K562 (cell line): ENCODE data around the gene ARL2. TPM values are rescaled to one million over a fixed set of nuclear protein-coding genes. Genes with fewer than 3 reads are reported as not detected.
A peak's percentile ranks its signal among the peaks of the same experiment; 100 is the strongest.

Experiments
- ATAC-seq: fragments of 200-7000 bp; cut with Tn5 transposase; 3 replicates; pipeline ENCODE4 v1.9.1; 2020; ENCODE audit warnings: moderate library complexity
- BruUV-seq: library from RNA; stranded (reverse); fragments of 400-500 nt; replicated peaks from 2 replicates; lab custom pipeline; 2021; lab: Mats Ljungman, UMichigan
- CTCF ChIA-PET: fragments of 300-600 bp; formaldehyde crosslinking; extraction: SDS; loops from one replicate; lab custom pipeline; 2021; ENCODE audit warnings: low intra/inter-chr PET ratio; lab: Yijun Ruan, JAX
- POLR2A ChIA-PET: fragments of 300-600, 350-650 bp; sonication (Branson Sonifier 250); formaldehyde crosslinking; extraction: SDS; loops from one replicate; lab custom pipeline; 2021; ENCODE audit warnings: antibody characterized with exemption, inconsistent platforms; lab: Yijun Ruan, JAX
- DNase-seq, 4 experiments: peaks; one replicate each; pipeline versions ENCODE4 v3.0.0 to v3.0.0-alpha.2; 2011 to 2018; ENCODE audit warnings: low spot score in 3 of 4, mixed read lengths in 3 of 4; ENCODE audit errors: extremely low read depth in 1 of 4
- FAIRE-seq: peaks from 2 replicates; lab custom pipeline; 2011; peaks lifted over from hg19 to GRCh38; lab: Jason Lieb, UNC
- H2AFZ ChIP-seq: 2 replicates; pipeline ENCODE4 v1.6.0; 2011; ENCODE audit warnings: low read depth, low read length, control low read depth, inconsistent platforms
- H3K27ac ChIP-seq: fragments of 200-600 bp; 3 replicates; pipeline ENCODE4 v1.8.0; 2011; ENCODE audit warnings: low read depth, mild to moderate bottlenecking, control low read depth, inconsistent platforms, low read length, moderate library complexity, mixed read lengths; ENCODE audit errors: extremely low read depth
- H3K27me3 ChIP-seq, 2 experiments: fragments of 300-600 bp in 1 of 2; 2 replicates in 1 of 2; 3 replicates in 1 of 2; pipeline versions ENCODE4 v1.6.0 to v1.8.0; 2011; ENCODE audit warnings: inconsistent platforms in 2 of 2, low read length in 2 of 2, mild to moderate bottlenecking in 1 of 2, mixed read lengths in 1 of 2, moderate library complexity in 1 of 2; ENCODE audit not compliant: control insufficient read depth in 2 of 2, insufficient read depth in 2 of 2
- H3K36me3 ChIP-seq: fragments of 300-600 bp; 3 replicates; pipeline ENCODE4 v1.8.0; 2011; ENCODE audit warnings: mild to moderate bottlenecking, low read length, inconsistent platforms; ENCODE audit not compliant: control insufficient read depth, insufficient read depth
- H3K4me1 ChIP-seq, 2 experiments: fragments of 200-600 bp in 1 of 2; replicated peaks in 1 of 2; 2 replicates in 1 of 2; 3 replicates in 1 of 2; pipeline versions ENCODE4 v1.5.1 to v1.8.0; 2011; ENCODE audit warnings: inconsistent platforms in 2 of 2, low read length in 2 of 2, mild to moderate bottlenecking in 1 of 2, mixed read lengths in 1 of 2, moderate library complexity in 1 of 2; ENCODE audit not compliant: control insufficient read depth in 2 of 2, insufficient read depth in 2 of 2
- H3K4me2 ChIP-seq: 2 replicates; pipeline ENCODE4 v1.6.1; 2011; ENCODE audit warnings: low read length, control low read depth, inconsistent platforms, mixed read lengths; ENCODE audit not compliant: insufficient read depth
- H3K4me3 ChIP-seq: fragments of 200-600 bp; sonication (generic), shearing (Covaris generic); 2 replicates; pipeline ENCODE4 v1.5.1; 2016; ENCODE audit warnings: control low read depth, inconsistent platforms
- H3K79me2 ChIP-seq: fragments of 200-600 bp; 3 replicates; pipeline ENCODE4 v1.8.0; 2011; ENCODE audit warnings: low read length, inconsistent platforms; ENCODE audit not compliant: control insufficient read depth, insufficient read depth
- H3K9ac ChIP-seq, 2 experiments: 2 replicates each; pipeline versions ENCODE4 v1.6.0 to v1.6.1; 2011; ENCODE audit warnings: low read depth in 2 of 2, low read length in 2 of 2, control low read depth in 1 of 2, inconsistent platforms in 1 of 2, mild to moderate bottlenecking in 1 of 2, mixed read lengths in 1 of 2; ENCODE audit not compliant: insufficient read depth in 1 of 2
- H3K9me1 ChIP-seq: one replicate; pipeline ENCODE4 v1.6.0; 2011; ENCODE audit warnings: inconsistent platforms, mild to moderate bottlenecking, low read length, moderate library complexity; ENCODE audit not compliant: control insufficient read depth, insufficient read depth
- H3K9me3 ChIP-seq: replicated peaks from 2 replicates; pipeline ENCODE4 v1.5.1; 2011; ENCODE audit warnings: low read depth, low read length, inconsistent platforms; ENCODE audit not compliant: control insufficient read depth, insufficient read depth
- H4K20me1 ChIP-seq: replicated peaks from 2 replicates; pipeline ENCODE4 v1.6.1; 2011; ENCODE audit warnings: low read length, inconsistent platforms, mixed read lengths; ENCODE audit not compliant: control insufficient read depth, insufficient read depth
- ELF2 ChIP-seq: fragments of 250-450 bp; sonication (Bioruptor Pico); IDR thresholded peaks from 2 replicates; pipeline ENCODE4 v1.5.0; 2021; ENCODE audit warnings: mild to moderate bottlenecking
- ETV5 ChIP-seq: sonication (generic); formaldehyde crosslinking; IDR thresholded peaks from 2 replicates; pipeline ENCODE4 v1.4.0; 2020; ENCODE audit warnings: low read depth, mild to moderate bottlenecking, missing genetic modification reagents
- LEF1 ChIP-seq: fragments of 450-650 bp; IDR thresholded peaks from 2 replicates; pipeline ENCODE4 v1.6.1; 2016; ENCODE audit warnings: mild to moderate bottlenecking
- MECOM ChIP-seq: fragments of 250-450 bp; sonication (Bioruptor Pico); IDR thresholded peaks from 2 replicates; pipeline ENCODE4 v1.8.0; 2022; ENCODE audit warnings: inconsistent platforms
- NR1H2 ChIP-seq: sonication (generic); formaldehyde crosslinking; IDR thresholded peaks from 2 replicates; pipeline ENCODE4 v1.4.0; 2020; ENCODE audit warnings: mild to moderate bottlenecking, missing genetic modification reagents
- PCBP1 ChIP-seq: fragments of 200-400 bp; formaldehyde crosslinking; IDR thresholded peaks from 2 replicates; pipeline ENCODE4 v1.6.1; 2018; ENCODE audit warnings: mild to moderate bottlenecking, low read depth, low read length; ENCODE audit not compliant: poor library complexity, severe bottlenecking
- RBM14 ChIP-seq: fragments of 200-400 bp; formaldehyde crosslinking; IDR thresholded peaks from 2 replicates; pipeline ENCODE4 v1.6.1; 2018; ENCODE audit warnings: low read depth, mild to moderate bottlenecking, low read length, moderate library complexity, borderline replicate concordance; ENCODE audit not compliant: insufficient read depth
- STAT5B ChIP-seq: fragments of 250-450 bp; sonication (Bioruptor Pico); IDR thresholded peaks from 2 replicates; pipeline ENCODE4 v1.8.0; 2021; ENCODE audit warnings: mild to moderate bottlenecking, inconsistent platforms
- ZFP30 ChIP-seq: fragments of 250-450 bp; sonication (Bioruptor Pico); IDR thresholded peaks from 2 replicates; pipeline ENCODE4 v1.8.0; 2022; ENCODE audit warnings: moderate library complexity, mild to moderate bottlenecking, inconsistent platforms, borderline replicate concordance
- ZNF140 ChIP-seq: fragments of 250-450 bp; sonication (Bioruptor Pico); IDR thresholded peaks from 2 replicates; pipeline ENCODE4 v1.8.0; 2021; ENCODE audit warnings: moderate library complexity, mild to moderate bottlenecking, inconsistent platforms
- ZNF239 ChIP-seq: fragments of 250-450 bp; sonication (Bioruptor Pico); IDR thresholded peaks from 2 replicates; pipeline ENCODE4 v1.4.0; 2020; ENCODE audit warnings: mild to moderate bottlenecking
- ZNF551 ChIP-seq: fragments of 250-450 bp; sonication (Bioruptor Pico); IDR thresholded peaks from 2 replicates; pipeline ENCODE4 v1.5.0; 2021; ENCODE audit warnings: mild to moderate bottlenecking, moderate library complexity
- ZNF583 ChIP-seq: fragments of 250-450 bp; sonication (Bioruptor Pico); IDR thresholded peaks from 2 replicates; pipeline ENCODE4 v1.4.0; 2020
- WGBS: fragments of 100-300 bp; shearing (Covaris generic); methylation state at CpG from one replicate; pipeline ENCODE4 v1.1.6; 2016; ENCODE audit warnings: low coverage, mixed read lengths; ENCODE audit not compliant: insufficient coverage; ENCODE audit errors: missing lambda C conversion rate; 5-methylcytosine and 5-hydroxymethylcytosine counted together
- in situ Hi-C: fragments of 300-500 bp; cut with MboI; formaldehyde crosslinking; loops from 4 replicates; pipeline ENCODE4 v1.15.0; 2018; ENCODE audit warnings: inconsistent platforms, mixed read lengths
- intact Hi-C: fragments of 100-400 bp; cut with micrococcal nuclease; formaldehyde crosslinking; loops from 2 replicates; pipeline ENCODE4 v1.14.2; 2022
- polyA plus RNA-seq, 8 experiments: library from polyadenylated mRNA; depleted of rRNA in 4 of 8; stranded (reverse) in 5 of 8; unstranded in 3 of 8; fragments of >200 nt; fragmentation: Nextera tagmentation in 2 of 8; fragmentation: Illumina TruSeq in 1 of 8; extraction: Ambion mirVana in 2 of 8; extraction: Trizol in 1 of 8; gene quantifications; 2 replicates each; pipeline versions ENCODE4 v1.2.1 to v1.2.3, GENCODE V29; 2011 to 2014; ENCODE audit warnings: inconsistent platforms in 1 of 8, missing spikeins in 1 of 8
- total RNA-seq, 7 experiments: library from RNA; depleted of rRNA in 6 of 7; stranded (reverse); fragments of >200 nt in 6 of 7; fragmentation: Illumina TruSeq in 2 of 7; extraction: Trizol in 2 of 7; gene quantifications; 2 replicates each; pipeline versions ENCODE4 v1.2.1 to v1.2.3, GENCODE V29; 2011 to 2021; ENCODE audit warnings: low replicate concordance in 1 of 7
- TF ChIP-seq, protein P1 (sequence below): fragments of 450-650 bp; IDR thresholded peaks from 2 replicates; pipeline ENCODE4 v1.6.1; 2016; ENCODE audit warnings: antibody characterized with exemption
- TF ChIP-seq, protein P2 (sequence below): sonication (generic); formaldehyde crosslinking; IDR thresholded peaks from 2 replicates; pipeline ENCODE4 v1.8.0; 2023; ENCODE audit warnings: missing genetic modification reagents, mild to moderate bottlenecking, borderline replicate concordance
- TF ChIP-seq, protein P3 (sequence below): fragments of 450-650 bp; formaldehyde crosslinking; conservative IDR thresholded peaks from 2 replicates; pipeline ENCODE4 v1.4.0; 2022; ENCODE audit warnings: mild to moderate bottlenecking, missing genetic modification characterization

The ARL2 gene
- total and polyA plus RNA-seq, 9 of the 15 experiments (the other 6 are each of a cell fraction or from before 2014, with no cell fraction given) = 5.7 to 154 (median 92.2) TPM

DNA sequence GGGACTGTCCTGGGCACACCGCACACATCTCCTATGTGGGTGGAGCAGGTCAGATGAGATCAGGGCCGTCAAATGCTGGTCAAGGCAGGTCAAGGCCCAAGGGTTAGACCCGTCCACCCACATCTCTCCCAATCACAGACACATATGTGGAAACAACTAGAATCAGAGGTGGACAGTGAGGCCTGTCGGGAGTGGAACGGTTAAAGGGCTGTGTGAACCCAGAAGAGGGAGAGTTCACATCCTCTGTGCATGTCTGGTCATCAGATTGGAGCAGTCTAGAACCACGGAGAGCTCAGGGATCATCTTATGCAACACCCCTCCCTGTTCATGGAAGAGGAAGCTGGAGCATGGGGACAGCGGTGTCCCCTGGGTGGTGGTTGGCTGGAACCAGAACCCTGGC lies 5.9 kb downstream of the ARL2 start:
- ChIA-PET CTCF (no interaction called here), POLR2A (no interaction called here)
- H3K27ac ChIP-seq = no peak overlapping the region
- ATAC-seq (no peak), FAIRE-seq (no peak), DNase-seq (no peak)
- no peaks in the 10 kb centered on the region for H3K27me3 ChIP-seq
- no peaks in the 10 kb centered on the region; the same call in 1 of the 2 replicates for H3K9me3 ChIP-seq
- no peak overlapping the region for H3K4me3 ChIP-seq
- peaks cover 42% of the 10 kb centered on the region; the same call in 2 of the 3 replicates for H3K36me3 ChIP-seq
- H3K9ac ChIP-seq = 0 out of 4 replicates have a peak overlapping the region, but pooled peaks of 1 of the 2 experiments have one; percentile 28
- H3K79me2 ChIP-seq = peaks cover 20% of the 10 kb centered on the region
- H3K4me1 ChIP-seq = peaks cover 10 to 39% of the 10 kb centered on the region in 2 experiments; a peak in 4 of 5 replicates
- H3K4me2 ChIP-seq = no peak overlapping the region
- H4K20me1 ChIP-seq = no peaks in the 10 kb centered on the region
- intact Hi-C loops = no loop called here
- peaks cover 4% of the 10 kb centered on the region for H3K9me1 ChIP-seq
- WGBS = 63% methylated on average over 7 of the region's 7 CpGs
- in situ Hi-C loops = no loop called here
- no TSS peak for BruUV-seq
- H2AFZ ChIP-seq = no peak overlapping the region
- TF ChIP-seq PCBP1 = no peak
- TF ChIP-seq NR1H2 = no peak
- TF ChIP-seq ELF2 (CRISPR knock-in tag) = no peak
- no peak for TF ChIP-seq STAT5B (CRISPR knock-in tag)
- no peak for TF ChIP-seq RBM14
- no peak for TF ChIP-seq ZNF239
- no peak for TF ChIP-seq ZNF140 (CRISPR knock-in tag)
- TF ChIP-seq MECOM (CRISPR knock-in tag) = no peak
- no peak for TF ChIP-seq ZNF583 (CRISPR knock-in tag)
- TF ChIP-seq, protein P1, sequence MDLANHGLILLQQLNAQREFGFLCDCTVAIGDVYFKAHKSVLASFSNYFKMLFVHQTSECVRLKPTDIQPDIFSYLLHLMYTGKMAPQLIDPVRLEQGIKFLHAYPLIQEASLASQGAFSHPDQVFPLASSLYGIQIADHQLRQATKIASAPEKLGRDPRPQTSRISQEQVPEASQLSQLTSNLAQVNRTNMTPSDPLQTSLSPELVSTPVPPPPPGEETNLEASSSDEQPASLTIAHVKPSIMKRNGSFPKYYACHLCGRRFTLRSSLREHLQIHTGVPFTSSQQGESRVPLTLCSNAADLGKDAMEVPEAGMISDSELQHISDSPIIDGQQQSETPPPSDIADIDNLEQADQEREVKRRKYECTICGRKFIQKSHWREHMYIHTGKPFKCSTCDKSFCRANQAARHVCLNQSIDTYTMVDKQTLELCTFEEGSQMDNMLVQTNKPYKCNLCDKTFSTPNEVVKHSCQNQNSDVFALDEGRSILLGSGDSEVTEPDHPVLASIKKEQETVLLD = no peak
- TF ChIP-seq ZFP30 = no peak
- TF ChIP-seq ETV5 (CRISPR knock-in tag) = no peak
- no peak for TF ChIP-seq ZNF551 (CRISPR knock-in tag)
- TF ChIP-seq, protein P2, sequence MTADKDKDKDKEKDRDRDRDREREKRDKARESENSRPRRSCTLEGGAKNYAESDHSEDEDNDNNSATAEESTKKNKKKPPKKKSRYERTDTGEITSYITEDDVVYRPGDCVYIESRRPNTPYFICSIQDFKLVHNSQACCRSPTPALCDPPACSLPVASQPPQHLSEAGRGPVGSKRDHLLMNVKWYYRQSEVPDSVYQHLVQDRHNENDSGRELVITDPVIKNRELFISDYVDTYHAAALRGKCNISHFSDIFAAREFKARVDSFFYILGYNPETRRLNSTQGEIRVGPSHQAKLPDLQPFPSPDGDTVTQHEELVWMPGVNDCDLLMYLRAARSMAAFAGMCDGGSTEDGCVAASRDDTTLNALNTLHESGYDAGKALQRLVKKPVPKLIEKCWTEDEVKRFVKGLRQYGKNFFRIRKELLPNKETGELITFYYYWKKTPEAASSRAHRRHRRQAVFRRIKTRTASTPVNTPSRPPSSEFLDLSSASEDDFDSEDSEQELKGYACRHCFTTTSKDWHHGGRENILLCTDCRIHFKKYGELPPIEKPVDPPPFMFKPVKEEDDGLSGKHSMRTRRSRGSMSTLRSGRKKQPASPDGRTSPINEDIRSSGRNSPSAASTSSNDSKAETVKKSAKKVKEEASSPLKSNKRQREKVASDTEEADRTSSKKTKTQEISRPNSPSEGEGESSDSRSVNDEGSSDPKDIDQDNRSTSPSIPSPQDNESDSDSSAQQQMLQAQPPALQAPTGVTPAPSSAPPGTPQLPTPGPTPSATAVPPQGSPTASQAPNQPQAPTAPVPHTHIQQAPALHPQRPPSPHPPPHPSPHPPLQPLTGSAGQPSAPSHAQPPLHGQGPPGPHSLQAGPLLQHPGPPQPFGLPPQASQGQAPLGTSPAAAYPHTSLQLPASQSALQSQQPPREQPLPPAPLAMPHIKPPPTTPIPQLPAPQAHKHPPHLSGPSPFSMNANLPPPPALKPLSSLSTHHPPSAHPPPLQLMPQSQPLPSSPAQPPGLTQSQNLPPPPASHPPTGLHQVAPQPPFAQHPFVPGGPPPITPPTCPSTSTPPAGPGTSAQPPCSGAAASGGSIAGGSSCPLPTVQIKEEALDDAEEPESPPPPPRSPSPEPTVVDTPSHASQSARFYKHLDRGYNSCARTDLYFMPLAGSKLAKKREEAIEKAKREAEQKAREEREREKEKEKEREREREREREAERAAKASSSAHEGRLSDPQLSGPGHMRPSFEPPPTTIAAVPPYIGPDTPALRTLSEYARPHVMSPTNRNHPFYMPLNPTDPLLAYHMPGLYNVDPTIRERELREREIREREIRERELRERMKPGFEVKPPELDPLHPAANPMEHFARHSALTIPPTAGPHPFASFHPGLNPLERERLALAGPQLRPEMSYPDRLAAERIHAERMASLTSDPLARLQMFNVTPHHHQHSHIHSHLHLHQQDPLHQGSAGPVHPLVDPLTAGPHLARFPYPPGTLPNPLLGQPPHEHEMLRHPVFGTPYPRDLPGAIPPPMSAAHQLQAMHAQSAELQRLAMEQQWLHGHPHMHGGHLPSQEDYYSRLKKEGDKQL (CRISPR knock-in tag) = no peak
- TF ChIP-seq, protein P3, sequence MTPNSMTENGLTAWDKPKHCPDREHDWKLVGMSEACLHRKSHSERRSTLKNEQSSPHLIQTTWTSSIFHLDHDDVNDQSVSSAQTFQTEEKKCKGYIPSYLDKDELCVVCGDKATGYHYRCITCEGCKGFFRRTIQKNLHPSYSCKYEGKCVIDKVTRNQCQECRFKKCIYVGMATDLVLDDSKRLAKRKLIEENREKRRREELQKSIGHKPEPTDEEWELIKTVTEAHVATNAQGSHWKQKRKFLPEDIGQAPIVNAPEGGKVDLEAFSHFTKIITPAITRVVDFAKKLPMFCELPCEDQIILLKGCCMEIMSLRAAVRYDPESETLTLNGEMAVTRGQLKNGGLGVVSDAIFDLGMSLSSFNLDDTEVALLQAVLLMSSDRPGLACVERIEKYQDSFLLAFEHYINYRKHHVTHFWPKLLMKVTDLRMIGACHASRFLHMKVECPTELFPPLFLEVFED = no peak
- no peak for TF ChIP-seq LEF1
